ENCODE results near the gene G6PC2. TPM values are rescaled to one million over a fixed set of nuclear protein-coding genes. Genes with fewer than 3 reads are reported as not detected.

G6PC2 gene
- polyA plus RNA-seq, 1 donor from 2014 or later: not detected

DNA sequence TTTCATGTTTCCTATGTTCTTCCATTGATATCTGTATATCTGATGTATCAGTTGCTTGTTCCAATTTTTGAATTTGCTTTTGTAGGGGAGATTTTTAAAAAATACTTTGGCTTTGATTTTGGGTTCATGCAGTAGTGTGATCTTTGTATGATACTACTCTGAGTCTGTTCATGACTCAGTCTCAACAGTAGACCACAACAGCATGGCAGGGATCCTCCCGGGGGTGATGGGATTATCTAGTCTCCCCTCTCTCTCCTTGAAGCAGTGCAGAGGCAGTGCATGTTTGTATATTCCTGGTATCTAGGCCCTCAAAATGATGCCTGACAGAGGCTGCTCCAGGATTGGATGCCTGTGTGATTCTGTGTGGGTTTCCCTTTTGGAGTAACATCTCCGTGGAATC, 55.3 kb downstream of the G6PC2 start:
- H3K27me3 ChIP-seq (ENCODE audit: insufficient read depth, low read depth, low read length): no peaks in the 10 kb centered on the region
- H3K27ac ChIP-seq (ENCODE audit: low read length): no peak overlapping the region
- peaks cover 6% of the 10 kb centered on the region for H3K9me3 ChIP-seq (ENCODE audit: low read length)
- no peaks in the 10 kb centered on the region for H3K79me2 ChIP-seq (replicated peaks; ENCODE audit: insufficient read depth, low read length)
- H3K4me3 ChIP-seq (ENCODE audit: low read length): no peak overlapping the region
- H3K9me2 ChIP-seq (ENCODE audit: insufficient read depth, low read length): no peaks in the 10 kb centered on the region
- TF ChIP-seq POLR2AphosphoS5 (IDR thresholded peaks at IDR 0.05) (no peak), MXI1 (conservative IDR thresholded peaks at IDR 0.05; ENCODE audit: poor library complexity, severe bottlenecking) (no peak), TAF1 (IDR thresholded peaks at IDR 0.05; ENCODE audit: low read depth) (no peak), RAD21 (conservative IDR thresholded peaks at IDR 0.05) (no peak), EZH2 (IDR thresholded peaks at IDR 0.05; ENCODE audit: borderline replicate concordance, insufficient read depth, low read length, poor library complexity, severe bottlenecking) (no peak), EP300 (conservative IDR thresholded peaks at IDR 0.05; ENCODE audit: poor library complexity, severe bottlenecking) (no peak), SMC3 (conservative IDR thresholded peaks at IDR 0.05; ENCODE audit: poor library complexity) (no peak)
- TF ChIP-seq, protein P1, sequence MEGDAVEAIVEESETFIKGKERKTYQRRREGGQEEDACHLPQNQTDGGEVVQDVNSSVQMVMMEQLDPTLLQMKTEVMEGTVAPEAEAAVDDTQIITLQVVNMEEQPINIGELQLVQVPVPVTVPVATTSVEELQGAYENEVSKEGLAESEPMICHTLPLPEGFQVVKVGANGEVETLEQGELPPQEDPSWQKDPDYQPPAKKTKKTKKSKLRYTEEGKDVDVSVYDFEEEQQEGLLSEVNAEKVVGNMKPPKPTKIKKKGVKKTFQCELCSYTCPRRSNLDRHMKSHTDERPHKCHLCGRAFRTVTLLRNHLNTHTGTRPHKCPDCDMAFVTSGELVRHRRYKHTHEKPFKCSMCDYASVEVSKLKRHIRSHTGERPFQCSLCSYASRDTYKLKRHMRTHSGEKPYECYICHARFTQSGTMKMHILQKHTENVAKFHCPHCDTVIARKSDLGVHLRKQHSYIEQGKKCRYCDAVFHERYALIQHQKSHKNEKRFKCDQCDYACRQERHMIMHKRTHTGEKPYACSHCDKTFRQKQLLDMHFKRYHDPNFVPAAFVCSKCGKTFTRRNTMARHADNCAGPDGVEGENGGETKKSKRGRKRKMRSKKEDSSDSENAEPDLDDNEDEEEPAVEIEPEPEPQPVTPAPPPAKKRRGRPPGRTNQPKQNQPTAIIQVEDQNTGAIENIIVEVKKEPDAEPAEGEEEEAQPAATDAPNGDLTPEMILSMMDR (IDR thresholded peaks at IDR 0.05; ENCODE audit: poor library complexity, severe bottlenecking): no peak
- TF ChIP-seq, protein P2, sequence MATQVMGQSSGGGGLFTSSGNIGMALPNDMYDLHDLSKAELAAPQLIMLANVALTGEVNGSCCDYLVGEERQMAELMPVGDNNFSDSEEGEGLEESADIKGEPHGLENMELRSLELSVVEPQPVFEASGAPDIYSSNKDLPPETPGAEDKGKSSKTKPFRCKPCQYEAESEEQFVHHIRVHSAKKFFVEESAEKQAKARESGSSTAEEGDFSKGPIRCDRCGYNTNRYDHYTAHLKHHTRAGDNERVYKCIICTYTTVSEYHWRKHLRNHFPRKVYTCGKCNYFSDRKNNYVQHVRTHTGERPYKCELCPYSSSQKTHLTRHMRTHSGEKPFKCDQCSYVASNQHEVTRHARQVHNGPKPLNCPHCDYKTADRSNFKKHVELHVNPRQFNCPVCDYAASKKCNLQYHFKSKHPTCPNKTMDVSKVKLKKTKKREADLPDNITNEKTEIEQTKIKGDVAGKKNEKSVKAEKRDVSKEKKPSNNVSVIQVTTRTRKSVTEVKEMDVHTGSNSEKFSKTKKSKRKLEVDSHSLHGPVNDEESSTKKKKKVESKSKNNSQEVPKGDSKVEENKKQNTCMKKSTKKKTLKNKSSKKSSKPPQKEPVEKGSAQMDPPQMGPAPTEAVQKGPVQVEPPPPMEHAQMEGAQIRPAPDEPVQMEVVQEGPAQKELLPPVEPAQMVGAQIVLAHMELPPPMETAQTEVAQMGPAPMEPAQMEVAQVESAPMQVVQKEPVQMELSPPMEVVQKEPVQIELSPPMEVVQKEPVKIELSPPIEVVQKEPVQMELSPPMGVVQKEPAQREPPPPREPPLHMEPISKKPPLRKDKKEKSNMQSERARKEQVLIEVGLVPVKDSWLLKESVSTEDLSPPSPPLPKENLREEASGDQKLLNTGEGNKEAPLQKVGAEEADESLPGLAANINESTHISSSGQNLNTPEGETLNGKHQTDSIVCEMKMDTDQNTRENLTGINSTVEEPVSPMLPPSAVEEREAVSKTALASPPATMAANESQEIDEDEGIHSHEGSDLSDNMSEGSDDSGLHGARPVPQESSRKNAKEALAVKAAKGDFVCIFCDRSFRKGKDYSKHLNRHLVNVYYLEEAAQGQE (IDR thresholded peaks at IDR 0.05; ENCODE audit: borderline replicate concordance): no peak
- H3K9ac ChIP-seq (ENCODE audit: low read length): no peak overlapping the region
- no peak overlapping the region for H3K4me2 ChIP-seq (ENCODE audit: low read length)
- H3F3A ChIP-seq (ENCODE audit: insufficient read depth, low read length, poor library complexity, severe bottlenecking): no peaks in the 10 kb centered on the region
- H3K36me3 ChIP-seq (ENCODE audit: insufficient read depth, low read length): no peaks in the 10 kb centered on the region
- H2AFZ ChIP-seq (ENCODE audit: low read depth, low read length): no peak overlapping the region
- H4K20me1 ChIP-seq (ENCODE audit: insufficient read depth): no peaks in the 10 kb centered on the region

Other genes starting within 250 kb of the G6PC2 start
- gene NOSTRIN, start 98.7 kb upstream of the G6PC2 start, polyA plus RNA-seq: not detected in 2 replicates
- 1.8 and 2.7 TPM in 2 replicates for gene SPC25, start 10.9 kb upstream of the G6PC2 start, polyA plus RNA-seq
- gene ABCB11, start 130.0 kb downstream of the G6PC2 start, polyA plus RNA-seq: not detected in 2 replicates
- not detected in 2 replicates for gene DHRS9, start 168.3 kb downstream of the G6PC2 start, polyA plus RNA-seq